Upper lobe of left lung (tissue), 4 donors: ENCODE measurements around the gene FOXN3.

ENCODE experiments used
- POLR2A ChIP-seq, 4 donors: fragments of 450-650 bp; IDR thresholded peaks; one replicate each; pipeline ENCODE4 v1.5.1; 2016 to 2017; ENCODE audit warnings: antibody characterized with exemption in 4 of 4, mild to moderate bottlenecking in 2 of 4
- POLR2AphosphoS5 ChIP-seq, 2 donors: sonication (generic); formaldehyde crosslinking; IDR thresholded peaks; one replicate each; pipeline ENCODE4 v1.5.1; 2017; ENCODE audit warnings: antibody characterized with exemption in 2 of 2
- TF ChIP-seq, protein P1 (sequence below), 6 experiments: fragments of 450-650 bp in 4 of 6; fragments of 200-600 bp in 2 of 6; sonication (generic) in 2 of 6; IDR thresholded peaks; one replicate each; pipeline ENCODE4 v1.5.1; 2016 to 2019; ENCODE audit warnings: antibody characterized with exemption in 6 of 6

DNA sequence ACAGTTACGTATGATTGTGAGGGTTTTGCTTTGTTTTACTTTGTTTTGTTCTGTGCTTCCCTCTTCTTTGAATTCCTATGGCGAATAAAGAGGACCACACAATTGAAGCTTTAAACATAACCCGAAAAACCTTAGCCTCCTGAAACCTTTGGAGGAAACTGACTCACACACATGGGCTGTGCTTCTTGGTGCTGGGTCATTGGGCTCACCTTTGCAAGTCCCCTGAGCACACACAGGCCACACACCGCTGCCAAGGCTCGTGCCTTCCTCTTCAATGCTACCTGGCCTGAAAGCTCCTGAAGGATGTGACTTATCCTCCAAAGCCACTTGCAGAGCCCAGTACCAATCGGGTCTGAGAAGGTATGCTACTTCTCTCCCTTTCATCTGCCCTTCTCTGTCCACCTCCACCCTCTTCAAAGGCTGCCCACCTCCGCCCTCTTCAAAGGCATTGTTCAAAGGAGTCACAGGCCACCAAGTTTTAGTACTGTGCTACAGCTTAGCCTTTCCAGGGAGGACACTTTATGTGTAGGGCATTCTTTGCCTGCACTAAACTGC is 114.6 kb downstream of the FOXN3 start:
- TF ChIP-seq POLR2A (IDR thresholded peaks at IDR 0.05) (no peak), POLR2AphosphoS5 (IDR thresholded peaks at IDR 0.05) (no peak)
- TF ChIP-seq, protein P1, sequence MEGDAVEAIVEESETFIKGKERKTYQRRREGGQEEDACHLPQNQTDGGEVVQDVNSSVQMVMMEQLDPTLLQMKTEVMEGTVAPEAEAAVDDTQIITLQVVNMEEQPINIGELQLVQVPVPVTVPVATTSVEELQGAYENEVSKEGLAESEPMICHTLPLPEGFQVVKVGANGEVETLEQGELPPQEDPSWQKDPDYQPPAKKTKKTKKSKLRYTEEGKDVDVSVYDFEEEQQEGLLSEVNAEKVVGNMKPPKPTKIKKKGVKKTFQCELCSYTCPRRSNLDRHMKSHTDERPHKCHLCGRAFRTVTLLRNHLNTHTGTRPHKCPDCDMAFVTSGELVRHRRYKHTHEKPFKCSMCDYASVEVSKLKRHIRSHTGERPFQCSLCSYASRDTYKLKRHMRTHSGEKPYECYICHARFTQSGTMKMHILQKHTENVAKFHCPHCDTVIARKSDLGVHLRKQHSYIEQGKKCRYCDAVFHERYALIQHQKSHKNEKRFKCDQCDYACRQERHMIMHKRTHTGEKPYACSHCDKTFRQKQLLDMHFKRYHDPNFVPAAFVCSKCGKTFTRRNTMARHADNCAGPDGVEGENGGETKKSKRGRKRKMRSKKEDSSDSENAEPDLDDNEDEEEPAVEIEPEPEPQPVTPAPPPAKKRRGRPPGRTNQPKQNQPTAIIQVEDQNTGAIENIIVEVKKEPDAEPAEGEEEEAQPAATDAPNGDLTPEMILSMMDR (IDR thresholded peaks at IDR 0.05), result no peak
